HUDEP-2 (cell line): ENCODE measurements around the gene CDCA3.
"Not testable (repeated sequence)": the region's sequence is repeated elsewhere in the genome, so short reads cannot be mapped to it uniquely, and the experiment has no call there.

Experiments
- DNase-seq, 76 experiments: peaks; one replicate each; lab custom pipeline; 2025; ENCODE audit not compliant: unreplicated experiment in 76 of 76; lab: John Stamatoyannopoulos, UW

Gene CDCA3

GRCh38 chr12:6873094-6874014 is 22.3 kb upstream of the CDCA3 start, which contains the start of gene SPSB2:
Gene SPSB2, minus strand, starts transcription at chr12:6873303. Its CDS starts 402 bp downstream, at chr12:6872901.
- DNase-seq, result peak in 75 of 76 experiments; percentile 64 to 98 (median 93)

DNA sequence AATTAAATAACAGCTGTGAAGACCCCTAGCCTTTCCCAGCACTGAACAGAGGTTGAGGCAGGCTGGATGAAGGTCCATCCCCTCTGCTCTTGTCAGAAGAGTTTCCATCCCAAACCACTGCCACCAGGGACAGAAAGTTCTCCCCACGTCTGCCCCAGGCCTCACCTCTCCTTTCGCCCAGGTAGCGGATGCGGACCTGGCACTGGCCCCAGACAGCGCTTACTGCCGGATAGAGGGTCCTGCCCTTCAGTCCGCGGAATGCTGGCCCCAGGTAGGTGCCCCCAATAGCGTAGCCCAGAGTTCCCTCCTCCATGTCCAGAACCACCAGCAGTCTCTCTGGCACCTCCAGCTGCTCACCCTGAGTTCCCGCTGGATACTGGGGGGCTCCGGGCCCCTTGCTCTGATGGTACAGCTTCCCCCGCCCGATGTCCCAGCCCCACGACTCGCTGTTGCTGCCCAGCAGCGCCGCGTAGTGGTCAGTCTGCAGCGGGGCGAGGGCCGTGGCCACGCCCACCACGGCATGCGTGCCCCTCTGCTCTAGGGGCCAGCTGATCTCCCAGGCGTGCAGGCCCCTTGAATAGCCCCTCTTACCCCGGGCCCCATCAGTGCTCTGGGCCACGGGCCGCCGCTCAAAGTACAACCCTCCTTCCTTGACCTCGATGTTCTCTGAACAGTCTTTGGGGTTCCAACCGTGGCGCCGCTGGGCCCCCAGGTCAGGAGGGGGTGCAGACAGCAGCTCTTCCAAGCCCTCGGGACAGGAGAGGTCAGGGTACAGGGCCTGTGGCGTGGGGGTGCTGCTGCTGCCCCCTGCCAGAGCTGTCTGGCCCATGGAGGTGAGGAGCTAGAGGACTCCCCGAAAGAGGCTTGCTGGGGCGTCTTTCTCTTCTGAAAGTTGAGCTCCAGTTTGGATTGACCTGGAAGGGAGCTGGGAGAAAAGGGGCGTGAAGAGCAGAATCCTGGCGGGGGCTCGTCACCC is 21.3 kb upstream of the CDCA3 start:
- peak in 69 of 76 experiments; percentile 3 to 85 (median 63) for DNase-seq

DNA sequence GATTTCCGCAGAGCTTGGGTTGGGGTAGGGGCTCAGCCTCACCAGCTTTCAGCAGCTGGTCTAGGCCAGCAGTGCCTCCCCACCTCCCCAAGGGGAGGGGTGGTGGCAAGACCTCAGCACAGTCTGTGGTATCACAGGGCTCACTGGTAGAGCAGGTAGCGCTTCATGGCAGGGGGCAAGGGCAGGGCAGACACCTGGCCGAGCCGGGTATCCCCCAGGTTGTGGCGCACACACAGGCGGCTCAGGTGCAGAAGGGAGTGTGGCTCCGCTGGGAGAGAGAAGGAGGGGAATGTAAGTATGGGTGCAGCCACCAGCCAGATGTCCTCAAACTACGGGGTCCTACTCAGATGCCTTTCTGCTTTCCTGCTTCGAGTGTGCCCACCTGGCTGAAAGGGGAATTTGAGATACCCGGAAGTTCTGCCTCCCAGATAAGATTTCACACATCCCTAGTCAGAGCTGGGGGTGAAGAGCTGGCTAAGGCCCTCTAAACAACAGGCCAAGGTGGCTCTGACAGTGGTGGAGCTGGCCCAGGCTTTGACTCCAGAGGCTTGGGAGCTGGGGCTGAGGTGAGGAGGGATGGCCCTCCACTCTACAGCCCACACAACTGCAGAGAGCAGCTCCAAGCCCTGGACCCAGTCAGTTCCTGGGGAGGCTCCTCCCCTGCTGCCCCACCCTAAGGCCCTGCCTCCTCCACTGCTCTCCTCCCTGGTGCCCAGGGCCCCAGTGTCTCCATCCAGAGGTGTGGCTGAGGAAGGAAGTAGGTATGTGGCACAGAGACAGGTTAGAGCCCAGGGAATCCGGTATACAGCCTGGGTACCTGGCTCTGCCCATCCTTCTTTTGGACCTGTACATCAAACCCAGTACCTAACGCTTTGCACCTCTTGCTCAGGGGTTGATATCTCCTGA is 20.2 kb upstream of the CDCA3 start:
- DNase-seq, result peak in 53 of 76 experiments; percentile 4 to 66 (median 37)

DNA sequence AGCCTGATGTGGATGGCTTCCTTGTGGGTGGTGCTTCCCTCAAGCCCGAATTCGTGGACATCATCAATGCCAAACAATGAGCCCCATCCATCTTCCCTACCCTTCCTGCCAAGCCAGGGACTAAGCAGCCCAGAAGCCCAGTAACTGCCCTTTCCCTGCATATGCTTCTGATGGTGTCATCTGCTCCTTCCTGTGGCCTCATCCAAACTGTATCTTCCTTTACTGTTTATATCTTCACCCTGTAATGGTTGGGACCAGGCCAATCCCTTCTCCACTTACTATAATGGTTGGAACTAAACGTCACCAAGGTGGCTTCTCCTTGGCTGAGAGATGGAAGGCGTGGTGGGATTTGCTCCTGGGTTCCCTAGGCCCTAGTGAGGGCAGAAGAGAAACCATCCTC is 19.2 kb upstream of the CDCA3 start:
- DNase-seq, result not testable (repeated sequence)

- DNase-seq, result peak in 72 of 76 experiments; percentile 15 to 85 (median 68)
Observed at GRCh38 chr12:6869049-6870021, 18.2 kb upstream of the CDCA3 start.

DNA sequence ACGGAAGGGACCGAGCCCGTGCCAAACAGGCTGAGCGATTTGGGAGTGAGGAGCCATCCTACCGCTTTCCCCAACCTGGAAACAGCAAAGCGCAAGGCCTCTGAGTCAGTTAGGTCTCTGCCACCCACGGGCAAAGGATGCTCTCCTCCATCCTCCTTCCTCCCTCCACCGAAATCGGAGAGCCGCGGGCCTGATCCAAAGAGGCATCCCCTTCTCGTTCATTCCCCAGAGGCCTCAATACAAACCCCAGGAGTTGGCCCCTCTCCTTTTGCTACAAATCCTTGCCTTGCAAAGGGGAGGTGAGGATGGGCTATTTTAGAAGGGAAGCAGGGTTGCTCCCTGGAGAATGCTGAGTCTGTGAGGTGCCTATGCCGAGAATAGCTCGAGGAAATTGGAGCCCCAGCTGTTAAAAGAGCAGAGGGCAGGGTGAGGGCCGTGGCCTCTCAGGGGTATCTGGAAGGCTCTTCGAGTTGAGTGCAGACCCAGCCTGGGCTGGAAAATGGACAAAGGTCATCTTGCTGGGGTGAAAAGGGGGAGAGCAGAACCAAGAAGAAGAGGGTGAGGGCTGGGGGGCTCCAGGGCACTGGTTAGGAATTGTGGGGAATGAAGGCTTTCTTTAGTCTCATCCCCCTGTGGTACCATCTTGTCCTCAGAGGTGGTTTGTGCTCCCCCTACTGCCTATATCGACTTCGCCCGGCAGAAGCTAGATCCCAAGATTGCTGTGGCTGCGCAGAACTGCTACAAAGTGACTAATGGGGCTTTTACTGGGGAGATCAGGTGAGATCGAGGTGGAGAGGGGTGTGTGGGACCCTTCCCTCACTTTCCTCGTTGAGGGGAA is 17.3 kb upstream of the CDCA3 start:
- peak in 32 of 76 experiments; percentile 2 to 47 (median 16) for DNase-seq

GRCh38 chr12:6867413-6868210 is 16.5 kb upstream of the CDCA3 start, which contains the start of gene TPI1:
Gene TPI1, plus strand, starts transcription at chr12:6867531. Its CDS starts 36 bp downstream, at chr12:6867567.
- DNase-seq, result peak in 68 of 76 experiments; percentile 5 to 85 (median 66)

DNA sequence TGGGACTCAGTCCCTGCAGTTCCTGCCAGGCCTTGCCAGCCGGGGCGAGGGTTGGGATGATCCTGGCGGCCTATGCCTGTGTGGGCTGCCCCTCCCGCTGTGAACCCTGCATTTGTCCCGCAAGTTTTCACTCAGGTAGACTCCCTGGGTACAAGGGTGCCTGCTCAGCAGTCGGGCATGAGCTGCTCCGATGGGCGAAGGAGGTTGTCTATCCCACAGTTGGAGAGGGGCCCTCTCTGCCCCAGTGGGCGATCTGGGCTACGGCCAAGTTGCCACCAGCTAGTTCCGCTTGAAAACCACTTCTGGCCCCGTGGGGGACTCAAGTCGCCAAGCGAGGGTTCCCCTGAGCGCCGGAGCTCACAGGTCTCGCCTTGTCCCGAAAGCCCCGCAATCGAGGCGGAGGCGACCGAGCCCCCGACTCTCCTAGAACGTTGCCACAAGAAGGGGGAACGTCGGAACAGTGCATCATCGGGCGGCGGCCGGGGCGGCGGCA is 15.9 kb upstream of the CDCA3 start:
- DNase-seq, result peak in 5 of 76 experiments; percentile 36 to 55 (median 47)

DNA sequence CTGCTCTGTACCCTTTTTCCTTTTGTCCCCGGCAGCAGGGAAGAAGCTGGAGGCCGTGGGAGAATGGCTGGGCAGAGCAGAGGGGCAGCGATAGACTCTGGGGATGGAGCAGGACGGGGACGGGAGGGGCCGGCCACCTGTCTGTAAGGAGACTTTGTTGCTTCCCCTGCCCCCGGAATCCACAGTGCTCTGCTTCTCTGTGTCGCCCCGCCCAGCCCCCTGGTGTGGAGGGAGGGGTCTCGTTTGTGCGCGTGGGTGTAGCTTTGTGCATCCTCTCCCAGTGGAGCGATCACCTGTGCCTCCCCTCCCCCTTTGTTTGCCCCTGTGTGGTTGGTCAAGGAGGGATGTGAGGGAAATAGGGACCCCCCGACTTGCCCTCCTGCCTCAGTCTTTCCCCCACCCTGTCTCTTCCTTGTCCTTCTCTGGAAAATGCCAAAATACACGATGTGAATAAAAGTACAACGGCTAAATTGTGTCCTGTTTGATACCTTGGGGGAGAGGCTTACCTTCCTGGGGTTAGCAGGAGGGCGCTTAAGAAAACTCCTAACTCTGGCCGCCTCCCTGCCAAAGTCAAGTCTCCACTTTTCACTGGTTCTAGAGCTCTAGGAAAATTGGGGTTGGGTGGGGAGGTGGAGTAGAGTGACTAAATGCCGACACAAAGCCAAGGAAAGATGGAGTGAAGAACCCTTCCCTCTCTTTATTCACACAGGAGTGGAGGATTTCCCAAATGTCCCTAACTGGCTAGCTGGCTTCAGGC is 15.3 kb upstream of the CDCA3 start:
- no peak for DNase-seq

DNA sequence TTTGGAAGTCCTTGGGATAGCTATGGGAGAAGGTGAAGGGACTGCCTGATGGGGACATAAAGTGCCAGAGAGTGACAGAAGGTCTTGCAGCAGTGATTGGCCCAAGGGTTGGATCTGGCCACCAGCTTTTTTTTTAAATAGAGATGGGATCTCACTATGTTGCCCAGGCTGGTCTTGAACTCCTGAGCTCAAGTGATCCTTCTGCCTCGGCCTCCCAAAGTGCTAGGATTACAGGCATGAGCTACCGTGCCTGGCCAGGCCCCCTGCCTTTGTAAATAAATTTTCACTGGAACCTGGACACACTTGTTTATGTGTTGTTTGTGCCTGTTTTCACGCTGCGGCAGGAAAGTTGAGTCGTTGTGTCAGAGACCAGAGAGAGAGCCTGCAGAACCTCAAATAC is 14.2 kb upstream of the CDCA3 start:
- DNase-seq, result not testable (repeated sequence)

GRCh38 chr12:6863586-6864321 is 12.7 kb upstream of the CDCA3 start:
- DNase-seq, result no peak

- no peak for DNase-seq
Observed at GRCh38 chr12:6863033-6863432, 11.9 kb upstream of the CDCA3 start.

DNA sequence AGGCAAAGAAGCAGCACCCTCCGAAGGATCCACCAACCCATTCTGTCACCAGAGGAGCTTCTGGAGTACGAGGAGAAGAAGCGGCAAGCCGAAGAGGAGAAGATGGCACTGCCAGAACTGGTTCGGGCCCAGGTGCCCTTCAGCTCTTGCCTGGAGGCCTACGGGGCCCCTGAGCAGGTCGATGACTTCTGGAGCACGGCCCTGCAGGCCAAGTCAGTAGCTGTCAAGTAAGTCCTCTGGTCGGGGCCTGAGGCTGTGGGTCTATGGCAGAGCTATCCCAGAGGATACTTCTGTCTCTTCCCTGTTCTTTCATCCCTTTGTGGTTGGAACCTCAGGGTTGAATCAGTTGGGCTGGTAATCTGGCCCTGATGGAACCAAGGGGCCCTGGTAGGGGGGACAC is 10.3 kb upstream of the CDCA3 start:
- DNase-seq, result no peak

- DNase-seq, result no peak
Observed at GRCh38 chr12:6860942-6861341, 9.9 kb upstream of the CDCA3 start.

DNA sequence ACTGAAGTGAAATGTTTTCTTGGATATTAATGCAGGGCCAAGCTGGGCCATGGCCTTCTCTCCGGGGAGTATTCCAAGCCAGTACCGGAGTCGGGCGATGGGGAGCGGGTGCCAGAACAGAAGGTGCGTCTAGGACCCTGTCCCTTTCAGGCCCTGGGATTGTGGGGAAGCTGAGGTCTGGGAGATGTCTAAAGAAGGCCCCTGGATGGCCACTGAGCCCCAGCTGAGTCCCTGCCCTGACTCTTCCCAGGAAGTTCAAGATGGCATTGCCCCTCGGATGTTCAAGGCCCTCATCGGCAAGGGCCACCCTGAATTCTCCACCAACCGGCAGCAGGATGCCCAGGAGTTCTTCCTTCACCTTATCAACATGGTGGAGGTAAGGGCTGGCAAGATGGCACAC is 9.0 kb upstream of the CDCA3 start:
- DNase-seq, result no peak
